Body of pancreas (tissue), 4 donors: ENCODE data around the gene CAV1. TPM values are rescaled to one million over a fixed set of nuclear protein-coding genes. Genes with fewer than 3 reads are reported as not detected.

Experiments
- ATAC-seq: fragments of 150-250 bp; one replicate; pipeline ENCODE4 v1.9.1; 2016
- DNase-seq, 4 donors: peaks; one replicate each; pipeline ENCODE4 v3.0.0-alpha.2; 2019
- H3K27ac ChIP-seq, 4 donors: fragments of 200-600 bp; sonication (generic); 1 replicate in 3 of 4; 2 replicates in 1 of 4; pipeline versions ENCODE4 v1.5.1 to v1.6.1; 2016 to 2019; ENCODE audit warnings: mild to moderate bottlenecking in 1 of 4, mixed read lengths in 1 of 4, moderate library complexity in 1 of 4
- H3K27me3 ChIP-seq, 2 donors: fragments of 200-600 bp; sonication (generic); one replicate each; pipeline ENCODE4 v1.6.0; 2016; ENCODE audit warnings: mild to moderate bottlenecking in 1 of 2
- H3K36me3 ChIP-seq, 2 donors: fragments of 200-600 bp; sonication (generic); replicated peaks in 1 of 2; 2 replicates each; pipeline ENCODE4 v1.5.1; 2016; ENCODE audit warnings: low read depth in 2 of 2; ENCODE audit not compliant: insufficient read depth in 1 of 2
- H3K4me1 ChIP-seq: fragments of 200-600 bp; sonication (generic); one replicate; pipeline ENCODE4 v1.6.0; 2016
- H3K4me3 ChIP-seq, 2 donors: fragments of 200-600 bp; sonication (generic); 1 replicate in 1 of 2; 2 replicates in 1 of 2; pipeline ENCODE4 v1.5.1; 2016 to 2019
- H3K9me3 ChIP-seq, 3 donors: fragments of 200-600 bp; sonication (generic); 1 replicate in 2 of 3; 2 replicates in 1 of 3; pipeline ENCODE4 v1.5.1; 2016
- POLR2A ChIP-seq, 3 donors: fragments of 450-650 bp; IDR thresholded peaks; one replicate each; pipeline ENCODE4 v1.6.1; 2016; ENCODE audit warnings: antibody characterized with exemption in 3 of 3, mild to moderate bottlenecking in 2 of 3
- WGBS, 2 donors: methylation state at CpG; one replicate each; pipeline ENCODE4 v1.1.5; 2017; 5-methylcytosine and 5-hydroxymethylcytosine counted together
- intact Hi-C: fragments of 100-400 bp; cut with DNase I; formaldehyde crosslinking; loops from one replicate; pipeline ENCODE4 v1.15.1; 2023
- total RNA-seq, 2 donors: library from RNA; depleted of rRNA; stranded (reverse); fragments of >200 nt; gene quantifications; one replicate each; pipeline ENCODE4 v1.1.0, GENCODE V29; 2016
- TF ChIP-seq, protein P1 (sequence below), 7 experiments: fragments of 450-650 bp in 4 of 7; fragments of 200-600 bp in 3 of 7; sonication (generic) in 3 of 7; IDR thresholded peaks; one replicate each; pipeline ENCODE4 v1.5.1; 2016 to 2019; ENCODE audit warnings: antibody characterized with exemption in 7 of 7

The CAV1 gene
- total RNA-seq, 2 donors from 2014 or later = 28.5 to 32.6 TPM

- WGBS, 2 donors = 89 to 91% methylated on average over 3 of the region's 3 CpGs
- no peak overlapping the region for H3K27ac ChIP-seq
Measured at GRCh38 chr7:116532102-116532688, 7.4 kb downstream of the CAV1 start.

DNA sequence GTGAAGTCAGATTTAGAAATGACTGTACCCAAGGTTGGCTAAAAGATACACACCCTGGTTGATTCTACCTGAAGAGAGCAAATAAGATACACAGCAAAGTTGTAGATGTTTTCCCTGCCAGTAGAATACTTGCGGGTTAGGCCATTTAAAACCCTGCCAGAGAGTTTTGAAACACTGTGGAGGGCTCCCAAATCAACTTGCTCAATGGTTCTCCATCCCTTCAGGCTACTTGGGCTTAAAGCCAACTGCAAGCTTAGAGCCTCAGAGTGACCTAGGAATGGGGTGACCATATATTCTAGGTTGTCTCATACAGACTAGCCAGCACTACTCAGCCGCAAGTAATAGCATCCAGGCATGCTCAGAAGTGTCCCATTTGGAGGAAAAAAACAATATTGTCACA, 10.0 kb downstream of the CAV1 start:
- Histone ChIP-seq H3K27ac (no peak overlapping the region), H3K4me1 (no peaks in the 10 kb centered on the region), H3K36me3 (no peaks in the 10 kb centered on the region), H3K4me3 (no peak overlapping the region), H3K9me3 (no peaks in the 10 kb centered on the region), H3K27me3 (no peaks in the 10 kb centered on the region)
- no peak for DNase-seq
- intact Hi-C loops = no loop called here
- ATAC-seq = no peak
- WGBS, 2 donors = 96 to 100% methylated on average over 2 of the region's 2 CpGs
- TF ChIP-seq, protein P1, sequence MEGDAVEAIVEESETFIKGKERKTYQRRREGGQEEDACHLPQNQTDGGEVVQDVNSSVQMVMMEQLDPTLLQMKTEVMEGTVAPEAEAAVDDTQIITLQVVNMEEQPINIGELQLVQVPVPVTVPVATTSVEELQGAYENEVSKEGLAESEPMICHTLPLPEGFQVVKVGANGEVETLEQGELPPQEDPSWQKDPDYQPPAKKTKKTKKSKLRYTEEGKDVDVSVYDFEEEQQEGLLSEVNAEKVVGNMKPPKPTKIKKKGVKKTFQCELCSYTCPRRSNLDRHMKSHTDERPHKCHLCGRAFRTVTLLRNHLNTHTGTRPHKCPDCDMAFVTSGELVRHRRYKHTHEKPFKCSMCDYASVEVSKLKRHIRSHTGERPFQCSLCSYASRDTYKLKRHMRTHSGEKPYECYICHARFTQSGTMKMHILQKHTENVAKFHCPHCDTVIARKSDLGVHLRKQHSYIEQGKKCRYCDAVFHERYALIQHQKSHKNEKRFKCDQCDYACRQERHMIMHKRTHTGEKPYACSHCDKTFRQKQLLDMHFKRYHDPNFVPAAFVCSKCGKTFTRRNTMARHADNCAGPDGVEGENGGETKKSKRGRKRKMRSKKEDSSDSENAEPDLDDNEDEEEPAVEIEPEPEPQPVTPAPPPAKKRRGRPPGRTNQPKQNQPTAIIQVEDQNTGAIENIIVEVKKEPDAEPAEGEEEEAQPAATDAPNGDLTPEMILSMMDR (IDR thresholded peaks at IDR 0.05) = no peak
- TF ChIP-seq POLR2A (IDR thresholded peaks at IDR 0.05) = no peak

More at GRCh38 chr7:116532102-116532688, 7.4 kb downstream of the CAV1 start:
- Histone ChIP-seq H3K4me3 (no peak overlapping the region), H3K9me3 (no peaks in the 10 kb centered on the region), H3K27me3 (no peaks in the 10 kb centered on the region), H3K36me3 (no peaks in the 10 kb centered on the region), H3K4me1 (no peaks in the 10 kb centered on the region)
- no peak for DNase-seq
- ATAC-seq = no peak
- TF ChIP-seq POLR2A (IDR thresholded peaks at IDR 0.05) = no peak
- TF ChIP-seq, protein P1 (IDR thresholded peaks at IDR 0.05) = no peak
- intact Hi-C loops = no loop called here

- TF ChIP-seq, protein P1 (IDR thresholded peaks at IDR 0.05) = no peak
- no peak for TF ChIP-seq POLR2A (IDR thresholded peaks at IDR 0.05)
- DNase-seq (no peak), ATAC-seq (no peak)
- no peaks in the 10 kb centered on the region for H3K27me3 ChIP-seq
- no peaks in the 10 kb centered on the region for H3K4me1 ChIP-seq
- H3K9me3 ChIP-seq = no peaks in the 10 kb centered on the region
- intact Hi-C loops = no loop called here
- 76 to 78% methylated on average over 1 of the region's 1 CpG for WGBS, 2 donors
- H3K27ac ChIP-seq = no peak overlapping the region
- H3K4me3 ChIP-seq = no peak overlapping the region
- no peaks in the 10 kb centered on the region for H3K36me3 ChIP-seq
Measured at GRCh38 chr7:116535416-116535815, 10.6 kb downstream of the CAV1 start.

- Histone ChIP-seq H3K9me3 (no peaks in the 10 kb centered on the region), H3K27me3 (no peaks in the 10 kb centered on the region), H3K36me3 (no peaks in the 10 kb centered on the region), H3K4me3 (no peak overlapping the region), H3K27ac (no peak overlapping the region), H3K4me1 (no peaks in the 10 kb centered on the region)
- DNase-seq = no peak
- WGBS, 2 donors = 68 to 75% methylated on average over 2 of the region's 2 CpGs
- intact Hi-C loops = no loop called here
- ATAC-seq = no peak
- TF ChIP-seq POLR2A (IDR thresholded peaks at IDR 0.05) = no peak
- TF ChIP-seq, protein P1 (IDR thresholded peaks at IDR 0.05) = no peak
Measured at GRCh38 chr7:116538138-116538537, 13.3 kb downstream of the CAV1 start.

DNA sequence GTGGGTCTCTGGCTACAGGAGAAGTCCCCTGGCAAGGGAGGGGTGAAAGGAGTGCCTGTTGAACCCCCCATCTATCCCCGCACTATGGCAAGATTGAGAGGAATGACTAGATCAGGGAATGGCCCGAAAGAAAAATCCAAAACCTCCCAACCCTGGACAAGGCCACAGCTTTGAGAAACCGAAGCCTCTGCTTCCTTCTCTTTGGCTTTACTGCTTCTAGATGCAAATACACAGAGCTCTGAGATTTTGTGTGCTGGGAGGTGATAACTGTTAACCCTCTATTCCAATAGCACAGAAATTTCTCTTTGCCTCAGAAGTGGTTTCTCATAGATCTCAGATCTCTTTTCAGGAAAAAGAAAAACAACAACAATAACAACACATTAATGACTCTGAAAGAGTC, 15.0 kb downstream of the CAV1 start:
- ATAC-seq (no peak), DNase-seq (no peak)
- WGBS, 2 donors = 82 to 95% methylated on average over 3 of the region's 3 CpGs
- no peaks in the 10 kb centered on the region for H3K36me3 ChIP-seq
- H3K4me3 ChIP-seq = no peak overlapping the region
- no peaks in the 10 kb centered on the region for H3K27me3 ChIP-seq
- H3K9me3 ChIP-seq = no peaks in the 10 kb centered on the region
- TF ChIP-seq, protein P1 (IDR thresholded peaks at IDR 0.05) = no peak
- no peak for TF ChIP-seq POLR2A (IDR thresholded peaks at IDR 0.05)
- intact Hi-C loops = no loop called here
- no peak overlapping the region for H3K27ac ChIP-seq
- no peaks in the 10 kb centered on the region for H3K4me1 ChIP-seq
